ENCODE measurements around the gene AGBL3. TPM values are rescaled to one million over a fixed set of nuclear protein-coding genes. Genes with fewer than 3 reads are reported as not detected.

AGBL3 gene
- total RNA-seq, 1 experiment from 2014 or later = 2.1 TPM

GRCh38 chr7:135074531-135074930 lies 88.2 kb downstream of the AGBL3 start:
- CTCF ChIA-PET = no interaction called here
- H3K36me3 Mint-ChIP-seq = peaks cover 23% of the 10 kb centered on the region
- H3K4me1 Mint-ChIP-seq = peaks cover 40% of the 10 kb centered on the region

More at GRCh38 chr7:135074531-135074930, 88.2 kb downstream of the AGBL3 start:
- no peak for ATAC-seq
- peaks cover 23% of the 10 kb centered on the region for H3K9me3 Mint-ChIP-seq
- no peak for DNase-seq (ENCODE audit: low spot score)
- no peak overlapping the region; the same call in 1 of the 2 replicates for H3K27ac Mint-ChIP-seq
- no peaks in the 10 kb centered on the region for H3K27me3 Mint-ChIP-seq (ENCODE audit: low read depth)
- POLR2A ChIA-PET = no interaction called here
- TF ChIP-seq E2F1 (CRISPR knock-in tag; IDR thresholded peaks at IDR 0.05) (no peak), ATF6 (CRISPR knock-in tag; IDR thresholded peaks at IDR 0.05) (no peak), JAZF1 (CRISPR knock-in tag; IDR thresholded peaks at IDR 0.05) (no peak), ZMAT4 (CRISPR knock-in tag; IDR thresholded peaks at IDR 0.05) (no peak), MAX (CRISPR knock-in tag; IDR thresholded peaks at IDR 0.05) (no peak), MXD4 (CRISPR knock-in tag; IDR thresholded peaks at IDR 0.05; ENCODE audit: borderline replicate concordance) (no peak), AR (CRISPR knock-in tag; IDR thresholded peaks at IDR 0.05) (no peak), NR2C2 (CRISPR knock-in tag; IDR thresholded peaks at IDR 0.05) (no peak), PRDM15 (CRISPR knock-in tag; IDR thresholded peaks at IDR 0.05) (no peak), ZNF121 (CRISPR knock-in tag; IDR thresholded peaks at IDR 0.05) (no peak), MLX (CRISPR knock-in tag; IDR thresholded peaks at IDR 0.05) (no peak)
- H3K4me3 Mint-ChIP-seq = no peak overlapping the region

Measured in WTC11 (cell line).